ENCODE data around the gene BIN1. TPM values are rescaled to one million over a fixed set of nuclear protein-coding genes. Genes with fewer than 3 reads are reported as not detected.

Gene BIN1
- total RNA-seq, 1 experiment from 2014 or later, result 31.8 TPM

DNA sequence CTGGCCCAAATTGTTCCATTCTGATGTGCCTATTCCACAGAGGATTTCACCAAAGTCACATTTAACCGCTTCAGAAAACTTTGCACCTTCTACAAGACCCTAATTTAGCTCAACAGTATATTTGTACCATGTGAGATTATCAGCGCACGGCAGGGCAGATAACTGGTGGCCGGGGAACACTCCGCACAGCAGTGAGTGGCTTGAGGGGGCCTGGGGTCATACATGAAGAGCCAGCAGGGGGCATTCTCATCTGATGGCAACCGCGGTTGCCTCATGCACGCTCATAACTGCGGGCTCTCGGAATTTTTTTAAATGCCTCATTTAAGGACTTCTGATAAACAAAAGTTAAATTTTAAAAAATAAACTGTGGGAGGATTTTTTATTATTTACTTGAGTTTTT, 84.1 kb downstream of the BIN1 start:
- H3K9ac ChIP-seq (ENCODE audit: low read length), result no peak overlapping the region
- no peak overlapping the region for H3K4me2 ChIP-seq (ENCODE audit: low read length)
- H3K27ac ChIP-seq (ENCODE audit: low read depth, low read length), result no peak overlapping the region
- no TSS peak for BruUV-seq (replicated peaks)
- no peak overlapping the region for H2AFZ ChIP-seq (ENCODE audit: low read depth, low read length, poor library complexity, severe bottlenecking)
- no peak for ATAC-seq
- no peak for TF ChIP-seq ZBTB33 (IDR thresholded peaks at IDR 0.05; ENCODE audit: extremely low read depth, insufficient replicate concordance, low read length)
- no peak for TF ChIP-seq EZH2phosphoT487 (IDR thresholded peaks at IDR 0.05; ENCODE audit: borderline replicate concordance)
- TF ChIP-seq, protein P1, sequence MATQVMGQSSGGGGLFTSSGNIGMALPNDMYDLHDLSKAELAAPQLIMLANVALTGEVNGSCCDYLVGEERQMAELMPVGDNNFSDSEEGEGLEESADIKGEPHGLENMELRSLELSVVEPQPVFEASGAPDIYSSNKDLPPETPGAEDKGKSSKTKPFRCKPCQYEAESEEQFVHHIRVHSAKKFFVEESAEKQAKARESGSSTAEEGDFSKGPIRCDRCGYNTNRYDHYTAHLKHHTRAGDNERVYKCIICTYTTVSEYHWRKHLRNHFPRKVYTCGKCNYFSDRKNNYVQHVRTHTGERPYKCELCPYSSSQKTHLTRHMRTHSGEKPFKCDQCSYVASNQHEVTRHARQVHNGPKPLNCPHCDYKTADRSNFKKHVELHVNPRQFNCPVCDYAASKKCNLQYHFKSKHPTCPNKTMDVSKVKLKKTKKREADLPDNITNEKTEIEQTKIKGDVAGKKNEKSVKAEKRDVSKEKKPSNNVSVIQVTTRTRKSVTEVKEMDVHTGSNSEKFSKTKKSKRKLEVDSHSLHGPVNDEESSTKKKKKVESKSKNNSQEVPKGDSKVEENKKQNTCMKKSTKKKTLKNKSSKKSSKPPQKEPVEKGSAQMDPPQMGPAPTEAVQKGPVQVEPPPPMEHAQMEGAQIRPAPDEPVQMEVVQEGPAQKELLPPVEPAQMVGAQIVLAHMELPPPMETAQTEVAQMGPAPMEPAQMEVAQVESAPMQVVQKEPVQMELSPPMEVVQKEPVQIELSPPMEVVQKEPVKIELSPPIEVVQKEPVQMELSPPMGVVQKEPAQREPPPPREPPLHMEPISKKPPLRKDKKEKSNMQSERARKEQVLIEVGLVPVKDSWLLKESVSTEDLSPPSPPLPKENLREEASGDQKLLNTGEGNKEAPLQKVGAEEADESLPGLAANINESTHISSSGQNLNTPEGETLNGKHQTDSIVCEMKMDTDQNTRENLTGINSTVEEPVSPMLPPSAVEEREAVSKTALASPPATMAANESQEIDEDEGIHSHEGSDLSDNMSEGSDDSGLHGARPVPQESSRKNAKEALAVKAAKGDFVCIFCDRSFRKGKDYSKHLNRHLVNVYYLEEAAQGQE (IDR thresholded peaks at IDR 0.05; ENCODE audit: low read depth), result no peak
- TF ChIP-seq ELF1 (IDR thresholded peaks at IDR 0.05; ENCODE audit: borderline replicate concordance, low read depth), result no peak
- TF ChIP-seq EGR1 (IDR thresholded peaks at IDR 0.05; ENCODE audit: low read depth), result no peak
- TF ChIP-seq, protein P2, sequence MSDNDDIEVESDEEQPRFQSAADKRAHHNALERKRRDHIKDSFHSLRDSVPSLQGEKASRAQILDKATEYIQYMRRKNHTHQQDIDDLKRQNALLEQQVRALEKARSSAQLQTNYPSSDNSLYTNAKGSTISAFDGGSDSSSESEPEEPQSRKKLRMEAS (IDR thresholded peaks at IDR 0.05), result no peak
- no peak for TF ChIP-seq SP1 (IDR thresholded peaks at IDR 0.05; ENCODE audit: low read depth)
- TF ChIP-seq ZNF274 (IDR thresholded peaks at IDR 0.05; ENCODE audit: low read depth, low read length), result no peak
- TF ChIP-seq SRF (IDR thresholded peaks at IDR 0.05; ENCODE audit: low read depth), result no peak
- H3K27me3 ChIP-seq (ENCODE audit: insufficient read depth, low read length), result no peaks in the 10 kb centered on the region
- intact Hi-C loops (cut with micrococcal nuclease), result no loop called here
- CTCF ChIA-PET, result no interaction called here
- no peaks in the 10 kb centered on the region for H3K9me2 ChIP-seq (ENCODE audit: insufficient read depth)
- H3K9me3 ChIP-seq (ENCODE audit: control insufficient read depth in 1 of 2, insufficient read depth in 1 of 2, low read depth in 1 of 2, low read length in 2 of 2), result no peaks in the 10 kb centered on the region
- H3K4me1 ChIP-seq (ENCODE audit: control insufficient read depth in 1 of 2, insufficient read depth in 2 of 2, low read length in 2 of 2), result no peaks in the 10 kb centered on the region
- DNase-seq (ENCODE audit: low read depth, low spot score), result no peak
- no peak overlapping the region for H3K4me3 ChIP-seq (replicated peaks in 1 of 2; ENCODE audit: low read depth in 1 of 2, low read length in 2 of 2)
- no peaks in the 10 kb centered on the region for H3K36me3 ChIP-seq (ENCODE audit: control insufficient read depth in 1 of 2, insufficient read depth in 2 of 2, low read length in 2 of 2)
- no peaks in the 10 kb centered on the region for H3K79me2 ChIP-seq (ENCODE audit: insufficient read depth, low read length)
- RAD21 ChIA-PET (ENCODE audit: low non-redundant PET in 1 of 2, low total read pairs in 2 of 2, uncharacterized antibody in 2 of 2, unreplicated experiment in 2 of 2), result no interaction called here
- POLR2A ChIA-PET, result no interaction called here
- no peaks in the 10 kb centered on the region for H4K20me1 ChIP-seq (ENCODE audit: insufficient read depth)
